Subcutaneous adipose tissue (tissue), 4 donors: ENCODE results near the gene NAV1. TPM values are rescaled to one million over a fixed set of nuclear protein-coding genes. Genes with fewer than 3 reads are reported as not detected.

ENCODE experiments used
- CTCF ChIP-seq: fragments of 450-650 bp; IDR thresholded peaks from one replicate; pipeline ENCODE4 v1.5.1; 2016; ENCODE audit warnings: low read depth, mild to moderate bottlenecking, control low read depth, antibody characterized with exemption, moderate library complexity
- total RNA-seq, 4 donors: library from RNA; depleted of rRNA; stranded (reverse); fragments of >200 nt; gene quantifications; one replicate each; pipeline ENCODE4 v1.1.0, GENCODE V29; 2016

NAV1 gene
- total RNA-seq, 4 donors from 2014 or later: 25.1 to 63.5 (median 45.6) TPM

- TF ChIP-seq CTCF: no peak
These were observed 12.2 kb downstream of the NAV1 start for GRCh38 chr1:201551096-201551495.

- no peak for TF ChIP-seq CTCF
These were observed 13.2 kb downstream of the NAV1 start for GRCh38 chr1:201551877-201552731.

GRCh38 chr1:201552941-201553351 lies 14.0 kb downstream of the NAV1 start:
- TF ChIP-seq CTCF: no peak

GRCh38 chr1:201553496-201554189 lies 14.7 kb downstream of the NAV1 start:
- no peak for TF ChIP-seq CTCF

GRCh38 chr1:201554190-201554600 lies 15.3 kb downstream of the NAV1 start:
- no peak for TF ChIP-seq CTCF

GRCh38 chr1:201554789-201555592 lies 16.1 kb downstream of the NAV1 start:
- no peak for TF ChIP-seq CTCF

- TF ChIP-seq CTCF: no peak
These were observed 16.6 kb downstream of the NAV1 start for GRCh38 chr1:201555593-201555945.
